Colonic mucosa (tissue), 4 donors: ENCODE results near the gene HMX3. TPM values are rescaled to one million over a fixed set of nuclear protein-coding genes. Genes with fewer than 3 reads are reported as not detected.

Experiments used
- DNase-seq: peaks from one replicate; pipeline ENCODE4 v3.0.0-alpha.2; 2020
- H3K27ac ChIP-seq: fragments of 200-600 bp; one replicate; pipeline ENCODE4 v1.8.0; 2021
- H3K27me3 ChIP-seq: fragments of 200-600 bp; one replicate; pipeline ENCODE4 v1.8.0; 2021
- H3K36me3 ChIP-seq: fragments of 200-600 bp; one replicate; pipeline ENCODE4 v1.8.0; 2021
- H3K4me1 ChIP-seq: fragments of 200-600 bp; one replicate; pipeline ENCODE4 v1.8.0; 2021; ENCODE audit warnings: mild to moderate bottlenecking
- H3K4me3 ChIP-seq: fragments of 200-600 bp; one replicate; pipeline ENCODE4 v1.8.0; 2021
- H3K9ac ChIP-seq, 2 donors: one replicate each; pipeline ENCODE4 v1.7.0; 2013; ENCODE audit warnings: control low read depth in 2 of 2, low read depth in 2 of 2, low read length in 2 of 2
- H3K9me3 ChIP-seq: fragments of 200-600 bp; one replicate; pipeline ENCODE4 v1.8.0; 2021
- intact Hi-C: fragments of 100-400 bp; cut with DNase I; formaldehyde crosslinking; loops from one replicate; pipeline ENCODE4 v1.14.1; 2022
- total RNA-seq, 2 donors: library from RNA; stranded (reverse); fragmentation: NEBNext Ultra II Directional in 1 of 2; extraction: Animal tissue kit (Norgen Biotek cat#: 25700) in 1 of 2; gene quantifications; one replicate each; pipeline ENCODE4 v1.2.1, GENCODE V29; 2021
- TF ChIP-seq, protein P1 (sequence below): fragments of 200-600 bp; IDR thresholded peaks from one replicate; pipeline ENCODE4 v1.8.0; 2022; ENCODE audit warnings: antibody characterized with exemption, mild to moderate bottlenecking
- donor health status: healthy.
- donor health status: DM: no; HTN: no; CAD: no.
- donor health status: DM: no; HTN: no; CAD: no.

Gene HMX3
- total RNA-seq, 2 donors from 2014 or later, result 0.35 to 0.64 TPM

DNA sequence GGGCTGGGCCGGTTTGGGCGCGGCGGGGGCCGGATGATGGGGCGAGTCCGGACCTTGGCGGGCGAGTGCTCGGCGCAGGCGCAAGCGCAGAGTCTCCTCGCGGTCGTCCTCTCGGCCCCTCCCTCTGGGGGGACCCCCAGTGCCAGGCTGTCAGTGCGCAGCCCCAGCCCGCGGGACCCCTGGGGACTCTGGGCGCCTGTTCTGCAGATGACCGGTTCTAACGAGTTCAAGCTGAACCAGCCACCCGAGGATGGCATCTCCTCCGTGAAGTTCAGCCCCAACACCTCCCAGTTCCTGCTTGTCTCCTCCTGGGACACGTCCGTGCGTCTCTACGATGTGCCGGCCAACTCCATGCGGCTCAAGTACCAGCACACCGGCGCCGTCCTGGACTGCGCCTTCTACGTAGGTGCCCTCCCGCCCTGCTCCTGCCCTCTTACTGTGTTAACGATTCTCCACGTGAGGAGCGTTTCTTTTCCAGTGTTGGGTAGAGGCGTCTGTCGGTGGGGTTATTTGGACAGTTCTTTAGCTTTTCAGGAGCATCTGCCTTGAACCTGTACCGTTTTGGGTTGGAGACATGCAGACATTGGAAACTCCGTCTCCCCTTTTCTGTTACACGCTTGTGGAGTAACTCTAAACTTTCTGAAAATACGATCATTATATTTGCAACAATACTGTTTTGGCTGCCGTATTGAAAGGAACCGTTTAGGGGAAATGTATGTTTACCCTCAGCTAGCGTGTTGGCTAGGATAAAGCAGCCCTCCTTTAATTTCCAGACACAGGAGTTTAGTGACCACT lies 19.1 kb downstream of the HMX3 start:
- Histone ChIP-seq H3K4me1 (peaks cover 14% of the 10 kb centered on the region), H3K27ac (peak overlapping the region; percentile 86), H3K9ac (peak overlapping the region; percentile 79 to 88), H3K27me3 (peaks cover 23% of the 10 kb centered on the region), H3K36me3 (no peaks in the 10 kb centered on the region), H3K9me3 (no peaks in the 10 kb centered on the region), H3K4me3 (peak overlapping the region; percentile 95)
- DNase-seq, result peak; percentile 73
- TF ChIP-seq, protein P1, sequence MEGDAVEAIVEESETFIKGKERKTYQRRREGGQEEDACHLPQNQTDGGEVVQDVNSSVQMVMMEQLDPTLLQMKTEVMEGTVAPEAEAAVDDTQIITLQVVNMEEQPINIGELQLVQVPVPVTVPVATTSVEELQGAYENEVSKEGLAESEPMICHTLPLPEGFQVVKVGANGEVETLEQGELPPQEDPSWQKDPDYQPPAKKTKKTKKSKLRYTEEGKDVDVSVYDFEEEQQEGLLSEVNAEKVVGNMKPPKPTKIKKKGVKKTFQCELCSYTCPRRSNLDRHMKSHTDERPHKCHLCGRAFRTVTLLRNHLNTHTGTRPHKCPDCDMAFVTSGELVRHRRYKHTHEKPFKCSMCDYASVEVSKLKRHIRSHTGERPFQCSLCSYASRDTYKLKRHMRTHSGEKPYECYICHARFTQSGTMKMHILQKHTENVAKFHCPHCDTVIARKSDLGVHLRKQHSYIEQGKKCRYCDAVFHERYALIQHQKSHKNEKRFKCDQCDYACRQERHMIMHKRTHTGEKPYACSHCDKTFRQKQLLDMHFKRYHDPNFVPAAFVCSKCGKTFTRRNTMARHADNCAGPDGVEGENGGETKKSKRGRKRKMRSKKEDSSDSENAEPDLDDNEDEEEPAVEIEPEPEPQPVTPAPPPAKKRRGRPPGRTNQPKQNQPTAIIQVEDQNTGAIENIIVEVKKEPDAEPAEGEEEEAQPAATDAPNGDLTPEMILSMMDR, result no peak
- intact Hi-C loops, result loop anchor here (10.0 kb wide), 1 partner anchor 170 kb away; the partner anchor contains the start of gene PSTK

- intact Hi-C loops, result loop anchor here (10.0 kb wide), 1 partner anchor 171 kb away; the partner anchor contains the start of gene PSTK
- Histone ChIP-seq H3K9me3 (no peaks in the 10 kb centered on the region), H3K9ac (no peak overlapping the region), H3K27me3 (peaks cover 11% of the 10 kb centered on the region), H3K4me1 (peaks cover 5% of the 10 kb centered on the region), H3K36me3 (no peaks in the 10 kb centered on the region), H3K27ac (no peak overlapping the region), H3K4me3 (no peak overlapping the region)
- no peak for DNase-seq
- TF ChIP-seq, protein P1, result no peak
These were observed 20.3 kb downstream of the HMX3 start for GRCh38 chr10:123156078-123156477.

GRCh38 chr10:123157210-123157609 lies 21.4 kb downstream of the HMX3 start:
- Histone ChIP-seq H3K4me1 (no peaks in the 10 kb centered on the region), H3K4me3 (no peak overlapping the region), H3K27me3 (no peaks in the 10 kb centered on the region), H3K9me3 (no peaks in the 10 kb centered on the region), H3K9ac (no peak overlapping the region), H3K27ac (no peak overlapping the region), H3K36me3 (no peaks in the 10 kb centered on the region)
- intact Hi-C loops, result loop anchor here (10.0 kb wide), 1 partner anchor 172 kb away; the partner anchor contains the start of gene PSTK
- DNase-seq, result no peak
- TF ChIP-seq, protein P1, result no peak

- Histone ChIP-seq H3K4me3 (no peak overlapping the region), H3K9me3 (no peaks in the 10 kb centered on the region), H3K36me3 (peaks cover 11% of the 10 kb centered on the region), H3K27me3 (no peaks in the 10 kb centered on the region), H3K27ac (no peak overlapping the region), H3K4me1 (no peaks in the 10 kb centered on the region), H3K9ac (no peak overlapping the region)
- DNase-seq, result no peak
- intact Hi-C loops, result loop anchor here (10.0 kb wide), 1 partner anchor 174 kb away; the partner anchor contains the start of gene PSTK
- TF ChIP-seq, protein P1, result no peak
These were observed 22.9 kb downstream of the HMX3 start for GRCh38 chr10:123158682-123159081.

GRCh38 chr10:123160311-123160980 lies 24.7 kb downstream of the HMX3 start:
- no peaks in the 10 kb centered on the region for H3K4me1 ChIP-seq
- TF ChIP-seq, protein P1, result no peak
- no peak overlapping the region for H3K27ac ChIP-seq
- peaks cover 11% of the 10 kb centered on the region for H3K36me3 ChIP-seq
- no peak overlapping the region for H3K4me3 ChIP-seq
- no peaks in the 10 kb centered on the region for H3K9me3 ChIP-seq
- intact Hi-C loops, result no loop called here
- DNase-seq, result no peak
- no peak overlapping the region for H3K9ac ChIP-seq
- no peaks in the 10 kb centered on the region for H3K27me3 ChIP-seq
